Nephron (organoid): ENCODE results near the gene EPHA5.

Source experiments
- H3K27ac Mint-ChIP-seq, 3 experiments: 2 replicates each; pipeline ENCODE4 v1.8.0; 2020; ENCODE audit warnings: mixed read lengths in 3 of 3, mild to moderate bottlenecking in 2 of 3, moderate library complexity in 1 of 3
- H3K27me3 Mint-ChIP-seq: 2 replicates; pipeline ENCODE4 v1.8.0; 2021; ENCODE audit warnings: low read depth, mild to moderate bottlenecking, moderate library complexity, mixed read lengths
- H3K36me3 Mint-ChIP-seq: 2 replicates; pipeline ENCODE4 v1.8.0; 2020; ENCODE audit warnings: low read depth, mixed read lengths
- H3K4me1 Mint-ChIP-seq: 2 replicates; pipeline ENCODE4 v1.8.0; 2020; ENCODE audit warnings: mixed read lengths
- H3K4me3 Mint-ChIP-seq, 3 experiments: 2 replicates each; pipeline ENCODE4 v1.8.0; 2020; ENCODE audit warnings: mild to moderate bottlenecking in 3 of 3, mixed read lengths in 3 of 3, moderate library complexity in 2 of 3
- H3K9me3 Mint-ChIP-seq: 2 replicates; pipeline ENCODE4 v1.8.0; 2020; ENCODE audit warnings: mixed read lengths
- CTCF ChIP-seq, 3 experiments: fragments of 200-600 bp; sonication (generic); IDR thresholded peaks; one replicate each; pipeline ENCODE4 v1.5.0; 2021; ENCODE audit warnings: antibody characterized with exemption in 3 of 3; ENCODE audit not compliant: unreplicated experiment in 3 of 3

EPHA5 gene

DNA sequence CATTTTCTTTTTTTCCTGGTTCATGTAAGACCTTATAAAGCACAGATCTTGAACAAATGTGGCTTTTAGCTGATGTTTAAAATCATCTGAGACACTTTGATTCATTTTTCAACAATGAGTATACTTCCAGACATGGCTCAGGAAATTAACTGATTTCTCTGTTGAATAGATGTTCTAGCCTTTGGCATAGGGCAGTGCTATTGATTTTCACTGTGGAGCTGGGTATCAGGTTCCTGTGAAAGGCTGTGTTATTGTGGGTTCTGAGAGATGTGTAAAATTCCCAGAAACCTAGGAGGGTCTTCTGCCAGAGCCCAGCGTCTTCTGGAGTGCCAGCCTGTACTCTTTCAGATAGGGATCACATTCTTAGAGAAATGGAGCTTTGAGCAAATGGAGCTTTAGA lies 278.9 kb downstream of the EPHA5 start:
- H3K27me3 Mint-ChIP-seq: no peaks in the 10 kb centered on the region
- no peaks in the 10 kb centered on the region for H3K36me3 Mint-ChIP-seq
- no peak for TF ChIP-seq CTCF (IDR thresholded peaks at IDR 0.05; ENCODE audit: unreplicated experiment in 3 of 3)
- H3K27ac Mint-ChIP-seq: no peak overlapping the region
- no peak overlapping the region for H3K4me3 Mint-ChIP-seq
- H3K9me3 Mint-ChIP-seq: peaks cover 2% of the 10 kb centered on the region
- H3K4me1 Mint-ChIP-seq: no peaks in the 10 kb centered on the region

GRCh38 chr4:65386927-65387326 lies 283.4 kb downstream of the EPHA5 start:
- Mint-ChIP-seq H3K27ac (no peak overlapping the region), H3K4me1 (no peaks in the 10 kb centered on the region), H3K4me3 (no peak overlapping the region), H3K36me3 (no peaks in the 10 kb centered on the region), H3K27me3 (no peaks in the 10 kb centered on the region), H3K9me3 (no peaks in the 10 kb centered on the region)
- TF ChIP-seq CTCF (IDR thresholded peaks at IDR 0.05; ENCODE audit: unreplicated experiment in 3 of 3): no peak

GRCh38 chr4:65383589-65384305 lies 286.5 kb downstream of the EPHA5 start:
- TF ChIP-seq CTCF (IDR thresholded peaks at IDR 0.05; ENCODE audit: unreplicated experiment in 3 of 3): no peak
- Mint-ChIP-seq H3K4me1 (no peaks in the 10 kb centered on the region), H3K36me3 (no peaks in the 10 kb centered on the region), H3K27ac (no peak overlapping the region), H3K9me3 (no peaks in the 10 kb centered on the region), H3K27me3 (no peaks in the 10 kb centered on the region), H3K4me3 (no peak overlapping the region)

GRCh38 chr4:65381648-65382047 lies 288.6 kb downstream of the EPHA5 start:
- Mint-ChIP-seq H3K27ac (no peak overlapping the region), H3K27me3 (no peaks in the 10 kb centered on the region), H3K36me3 (no peaks in the 10 kb centered on the region), H3K9me3 (no peaks in the 10 kb centered on the region), H3K4me1 (no peaks in the 10 kb centered on the region), H3K4me3 (no peak overlapping the region)
- TF ChIP-seq CTCF (IDR thresholded peaks at IDR 0.05; ENCODE audit: unreplicated experiment in 3 of 3): no peak

- Mint-ChIP-seq H3K27ac (no peak overlapping the region), H3K9me3 (no peaks in the 10 kb centered on the region), H3K27me3 (no peaks in the 10 kb centered on the region), H3K36me3 (no peaks in the 10 kb centered on the region), H3K4me3 (no peak overlapping the region), H3K4me1 (no peaks in the 10 kb centered on the region)
- no peak for TF ChIP-seq CTCF (IDR thresholded peaks at IDR 0.05; ENCODE audit: unreplicated experiment in 3 of 3)
Observed at GRCh38 chr4:65370709-65371108, 299.6 kb downstream of the EPHA5 start.

DNA sequence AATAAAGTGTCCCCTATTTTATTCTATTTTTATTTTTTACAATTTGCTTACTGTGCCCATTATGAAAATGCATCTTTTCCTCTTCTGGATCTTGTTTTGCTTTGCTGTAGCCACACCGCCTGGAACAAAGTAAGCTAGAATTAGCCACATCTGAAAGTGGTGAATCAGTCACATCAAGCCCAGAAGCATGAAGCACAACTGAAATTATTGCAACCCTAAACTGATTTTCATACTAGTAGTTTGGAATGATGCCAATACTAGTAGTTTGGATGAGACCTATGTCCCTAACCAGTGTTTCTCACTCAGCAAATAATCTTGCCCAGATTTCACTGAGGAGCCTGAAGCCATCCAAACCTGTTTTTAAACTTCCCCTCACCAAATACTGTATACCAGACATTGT lies 303.0 kb downstream of the EPHA5 start:
- H3K27me3 Mint-ChIP-seq: no peaks in the 10 kb centered on the region
- TF ChIP-seq CTCF (IDR thresholded peaks at IDR 0.05; ENCODE audit: unreplicated experiment in 3 of 3): no peak
- H3K27ac Mint-ChIP-seq: no peak overlapping the region
- no peaks in the 10 kb centered on the region for H3K4me1 Mint-ChIP-seq
- H3K4me3 Mint-ChIP-seq: no peak overlapping the region
- no peaks in the 10 kb centered on the region for H3K9me3 Mint-ChIP-seq
- H3K36me3 Mint-ChIP-seq: no peaks in the 10 kb centered on the region
